Glomerular endothelial cell (primary cell): ENCODE results near the gene DDAH1. TPM values are rescaled to one million over a fixed set of nuclear protein-coding genes. Genes with fewer than 3 reads are reported as not detected.
A peak's percentile ranks its signal among the peaks of the same experiment; 100 is the strongest.
"Not testable (repeated sequence)": the region's sequence is repeated elsewhere in the genome, so short reads cannot be mapped to it uniquely, and the experiment has no call there.

Experiments used
- DNase-seq: peaks from one replicate; pipeline ENCODE4 v3.0.0-alpha.2; 2011; ENCODE audit warnings: low read depth, low spot score; ENCODE audit errors: extremely low read depth
- total RNA-seq: library from RNA; depleted of rRNA; stranded (reverse); fragments of >200 nt; gene quantifications from 2 replicates; pipeline ENCODE4 v1.2.3, GENCODE V29; 2015

Gene DDAH1
- total RNA-seq, 1 donor from 2014 or later: 56.1 TPM

DNA sequence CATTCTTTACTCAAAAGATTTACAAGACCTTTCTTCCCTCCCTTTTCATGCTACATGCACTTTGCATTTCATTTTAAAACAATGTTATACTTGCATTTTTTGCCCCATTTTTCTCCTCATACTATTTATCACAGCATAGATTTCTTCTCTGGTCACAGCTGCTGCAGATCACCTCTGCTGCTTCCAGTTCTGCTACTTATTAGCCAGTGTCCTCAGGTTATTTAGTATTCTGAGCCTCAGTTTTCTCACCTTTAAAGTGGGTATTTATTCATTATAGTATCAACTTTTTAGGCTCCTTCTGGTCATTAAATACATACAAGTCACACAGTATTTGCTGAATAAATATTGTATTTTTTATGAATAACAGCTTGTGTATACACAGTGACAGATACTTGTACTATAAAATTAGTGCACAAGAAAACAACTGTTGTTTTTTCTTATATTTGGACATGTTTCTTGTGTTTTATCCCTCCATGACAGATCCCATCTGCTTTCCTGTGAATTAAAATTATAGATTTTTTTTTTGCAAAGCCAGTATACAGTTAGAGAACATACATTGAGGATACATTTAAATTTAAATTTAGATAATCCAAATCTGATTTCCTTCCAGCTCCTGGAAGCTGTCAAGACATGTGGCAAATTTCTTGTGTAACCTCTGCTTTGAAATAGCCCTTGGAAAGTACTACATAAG is 103.2 kb downstream of the DDAH1 start:
- DNase-seq: no peak

DNA sequence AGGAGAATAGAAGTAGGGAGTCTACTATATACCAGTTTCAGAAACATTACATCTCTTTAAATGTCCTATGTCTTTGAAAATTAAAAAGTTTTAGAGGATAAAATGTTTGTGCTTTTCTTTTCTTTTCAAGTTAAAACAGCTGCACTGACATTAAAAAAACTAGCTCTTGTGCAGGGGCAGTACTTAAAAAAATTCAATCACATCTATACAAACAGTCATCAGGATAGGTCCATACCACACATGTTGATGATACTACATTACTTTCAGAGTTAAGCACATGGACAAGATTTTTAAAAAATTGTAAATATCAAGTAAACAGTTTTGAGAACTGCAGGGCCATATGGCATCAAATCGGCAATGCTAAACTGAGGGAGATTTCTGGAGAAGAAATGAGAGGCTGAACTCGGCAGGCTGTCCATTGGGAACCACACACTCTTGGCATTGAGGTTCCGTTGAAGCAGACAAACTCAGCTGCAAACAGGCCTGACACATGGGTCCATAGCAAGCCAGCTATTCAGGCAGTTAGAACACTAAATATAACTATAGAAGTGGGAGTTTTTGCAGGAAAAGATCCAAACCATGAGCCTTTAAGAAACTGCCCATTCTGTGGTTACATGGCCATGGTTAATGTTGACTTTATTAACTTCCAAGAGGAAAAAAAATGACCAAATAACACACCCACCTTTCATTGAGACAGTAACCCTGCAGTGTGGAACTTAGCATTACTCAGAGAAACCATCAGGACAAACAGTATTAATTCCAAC is 104.0 kb downstream of the DDAH1 start:
- no peak for DNase-seq

DNA sequence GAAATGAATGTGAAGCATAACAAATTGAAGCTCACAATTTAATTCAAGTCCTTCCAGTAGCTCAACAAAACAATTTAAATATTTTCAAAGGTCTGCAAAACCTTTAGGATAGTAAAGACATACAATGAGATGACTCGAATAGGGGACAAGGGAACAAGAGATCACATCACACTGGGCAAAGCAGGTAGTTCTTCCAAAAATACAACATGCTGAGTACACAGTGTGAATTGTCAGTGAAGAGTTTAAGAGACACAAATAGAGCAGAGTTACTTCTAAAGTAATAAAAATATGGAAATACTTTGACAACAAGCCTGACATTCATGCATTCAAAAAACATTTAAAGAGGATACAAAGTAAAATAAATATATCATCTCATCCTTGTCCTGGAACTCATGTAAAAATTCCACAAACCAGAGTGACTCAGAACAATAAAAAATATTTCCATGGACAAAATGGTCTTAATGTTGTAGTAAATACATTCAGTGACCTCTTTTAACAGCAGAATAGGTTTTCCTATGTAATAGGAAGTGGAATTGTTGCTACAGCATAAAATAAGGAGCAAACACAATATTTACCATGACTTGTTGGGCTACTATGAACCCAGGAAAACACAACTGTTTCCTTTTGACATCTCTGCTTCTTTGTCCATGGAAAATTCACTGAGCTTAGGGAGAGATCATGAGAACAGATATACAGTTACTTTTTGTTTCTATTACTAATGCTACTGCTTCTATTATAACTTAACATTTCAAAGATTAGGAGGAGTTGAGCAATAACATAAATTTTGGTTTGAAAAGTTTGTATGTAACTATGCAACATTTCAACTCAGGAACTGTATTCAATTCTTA is 104.9 kb downstream of the DDAH1 start:
- DNase-seq: no peak

DNA sequence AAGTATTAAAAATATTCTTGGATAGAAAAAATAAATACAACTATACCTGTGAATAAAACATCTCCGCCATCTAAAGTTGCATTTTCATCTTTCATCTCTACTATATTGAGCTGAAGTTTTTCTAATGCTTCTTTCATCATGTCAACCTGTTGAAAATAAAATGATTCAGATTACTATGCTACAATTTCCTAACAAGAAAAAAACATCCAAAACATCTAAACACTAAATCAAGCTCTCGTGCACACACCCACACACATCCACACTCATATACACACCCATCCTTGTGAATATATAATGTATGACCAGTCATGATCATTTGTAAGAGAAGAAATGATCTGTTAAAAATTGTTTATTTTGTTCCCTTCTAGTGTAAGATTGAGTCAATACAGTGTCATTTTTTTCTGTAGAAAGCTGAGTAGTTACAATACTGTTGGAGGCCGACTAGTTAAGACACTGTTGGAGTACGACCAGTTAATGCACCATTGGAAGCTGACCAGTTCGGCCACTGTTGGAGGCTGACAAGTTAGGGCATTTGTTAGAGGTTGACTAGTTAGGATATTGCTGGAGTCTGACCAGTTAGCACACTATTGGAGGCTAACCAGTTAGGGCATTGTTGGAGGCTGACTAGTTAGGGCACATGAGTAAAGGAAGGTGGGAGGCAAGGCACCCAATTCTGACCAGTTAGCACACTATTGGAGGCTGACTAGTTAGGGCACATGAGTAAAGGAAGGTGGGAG is 106.1 kb downstream of the DDAH1 start:
- no peak for DNase-seq

DNA sequence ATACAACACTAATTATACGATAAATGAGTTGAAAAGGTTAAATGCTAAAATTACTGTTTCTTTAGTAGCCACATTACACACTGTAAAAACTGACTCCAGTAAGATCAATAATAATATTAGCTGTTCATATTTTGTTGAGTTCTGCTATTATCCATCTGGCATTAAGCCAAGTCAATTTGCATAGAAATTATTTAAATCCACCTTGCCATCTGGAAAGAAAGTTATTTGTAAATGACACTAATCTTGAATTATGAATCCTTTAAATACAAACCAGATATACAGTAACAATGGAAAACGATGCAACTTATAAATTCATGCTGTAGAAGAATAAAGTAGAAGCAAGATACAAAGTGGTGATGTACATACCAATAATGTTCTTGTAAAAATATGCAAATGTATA is 107.1 kb downstream of the DDAH1 start:
- DNase-seq: no peak

DNA sequence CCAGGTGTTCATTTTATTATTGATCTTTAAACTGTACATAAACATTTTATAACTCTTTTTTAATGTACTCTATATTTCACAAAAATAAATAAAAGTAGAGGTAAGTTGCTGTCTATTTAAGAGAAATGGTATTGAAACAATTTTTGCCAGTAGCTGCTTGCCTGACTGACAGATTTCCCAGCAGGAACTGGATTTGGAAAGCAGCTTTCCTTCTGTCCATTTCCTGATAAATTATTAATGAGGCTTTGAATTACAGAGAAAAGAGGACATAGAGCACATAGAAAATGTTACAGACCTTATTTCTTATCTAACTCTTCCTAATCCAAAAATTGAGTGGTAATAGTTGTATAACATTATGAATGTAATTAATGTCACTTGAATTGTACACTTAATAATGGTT is 108.8 kb downstream of the DDAH1 start:
- no peak for DNase-seq

DNA sequence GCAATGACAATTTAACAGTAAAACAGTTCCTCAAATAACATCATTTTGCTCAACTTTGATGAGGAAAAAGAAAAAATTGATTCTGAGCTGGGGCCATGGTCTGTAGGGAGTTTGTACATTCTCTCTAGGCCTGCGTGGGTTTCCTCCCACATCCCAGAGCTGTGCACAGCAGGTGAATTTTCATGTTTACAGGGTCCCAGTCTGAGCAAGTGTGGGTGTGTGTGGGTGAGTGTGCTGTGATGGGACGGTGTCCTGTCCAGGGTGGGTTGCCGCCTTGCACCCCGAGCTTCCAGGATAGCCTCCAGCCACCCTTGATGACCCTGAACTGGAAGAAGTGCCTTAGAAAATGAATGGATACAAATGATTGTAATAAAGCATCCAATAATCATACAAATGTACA is 112.9 kb downstream of the DDAH1 start:
- no peak for DNase-seq

DNA sequence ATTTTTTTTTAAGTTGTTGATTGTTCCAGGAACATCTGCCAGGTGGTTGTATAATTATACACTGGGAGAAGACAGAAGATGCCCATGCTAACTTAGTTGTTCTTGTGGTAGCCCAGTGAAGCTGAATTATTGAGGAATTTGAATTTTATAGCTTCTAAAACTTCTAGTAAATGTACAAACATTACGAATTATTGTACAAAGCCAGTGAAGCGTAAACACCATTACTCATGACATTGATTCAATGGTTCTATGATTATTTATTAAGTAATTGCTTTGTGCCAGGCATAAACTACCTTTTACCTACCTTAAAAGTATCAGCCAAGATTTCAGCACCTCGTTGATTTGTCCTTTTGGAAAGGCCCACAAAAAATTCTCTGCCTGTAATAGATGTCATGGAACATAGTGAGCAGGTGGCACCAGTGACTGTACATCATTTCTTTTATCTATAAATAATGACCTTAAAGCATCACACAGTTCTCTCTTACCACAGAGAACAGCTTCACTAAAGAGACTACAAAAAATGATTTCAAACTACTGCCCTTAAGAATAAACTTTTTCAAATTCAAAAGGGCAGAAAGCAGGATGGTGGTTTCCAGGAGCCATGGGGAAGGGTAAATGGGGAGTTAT is 113.6 kb downstream of the DDAH1 start:
- no peak for DNase-seq

DNA sequence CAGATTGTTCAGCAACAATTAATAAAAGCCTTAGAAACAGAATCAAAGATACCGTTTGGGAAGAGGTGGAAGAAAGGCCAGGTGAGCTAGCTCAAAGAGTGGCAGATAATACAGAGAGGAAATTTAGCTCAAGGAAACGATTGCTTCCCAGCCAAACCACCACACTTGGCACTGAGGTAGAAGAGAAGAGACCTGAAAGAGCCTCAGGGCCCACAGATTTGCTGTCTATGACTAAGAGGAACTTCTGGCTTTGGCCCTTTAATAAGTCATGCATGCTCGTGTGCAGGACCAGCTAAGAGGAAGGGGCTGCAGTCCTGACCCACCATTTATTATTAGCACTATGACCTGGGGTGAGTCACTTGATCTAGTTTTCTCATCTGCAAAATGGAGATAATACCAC is 115.7 kb downstream of the DDAH1 start:
- DNase-seq: no peak

DNA sequence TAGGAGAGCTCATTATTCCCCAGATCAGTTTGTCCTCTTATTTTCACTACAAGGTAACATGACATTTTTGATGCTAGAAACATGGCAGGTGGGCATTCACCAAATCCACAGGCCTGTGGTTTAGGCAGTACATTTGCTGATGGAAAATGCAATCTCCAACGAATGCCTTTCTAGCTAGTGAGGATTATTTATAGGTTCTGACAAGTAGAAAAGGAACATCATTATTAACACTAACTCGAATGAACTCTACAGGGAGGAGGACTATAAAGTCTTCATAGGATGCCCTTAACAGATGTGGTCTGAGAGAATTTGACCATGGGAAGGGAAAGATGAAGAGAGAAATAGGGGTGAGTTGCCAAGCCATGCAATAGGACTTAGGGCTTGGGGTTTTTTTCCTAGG is 117.1 kb downstream of the DDAH1 start:
- DNase-seq: no peak

DNA sequence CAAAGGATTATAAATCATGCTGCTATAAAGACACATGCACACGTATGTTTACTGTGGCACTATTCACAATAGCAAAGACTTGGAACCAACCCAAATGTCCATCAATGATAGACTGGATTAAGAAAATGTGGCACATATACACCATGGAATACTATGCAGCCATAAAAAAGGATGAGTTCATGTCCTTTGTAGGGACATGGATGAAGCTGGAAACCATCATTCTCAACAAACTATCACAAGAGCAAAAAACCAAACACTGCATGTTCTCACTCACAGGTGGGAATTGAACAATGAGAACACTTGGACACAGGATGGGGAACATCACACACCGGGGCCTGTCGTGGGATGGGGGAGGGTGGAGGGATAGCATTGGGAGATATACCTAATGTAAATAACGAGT is 117.7 kb downstream of the DDAH1 start:
- DNase-seq: not testable (repeated sequence)

DNA sequence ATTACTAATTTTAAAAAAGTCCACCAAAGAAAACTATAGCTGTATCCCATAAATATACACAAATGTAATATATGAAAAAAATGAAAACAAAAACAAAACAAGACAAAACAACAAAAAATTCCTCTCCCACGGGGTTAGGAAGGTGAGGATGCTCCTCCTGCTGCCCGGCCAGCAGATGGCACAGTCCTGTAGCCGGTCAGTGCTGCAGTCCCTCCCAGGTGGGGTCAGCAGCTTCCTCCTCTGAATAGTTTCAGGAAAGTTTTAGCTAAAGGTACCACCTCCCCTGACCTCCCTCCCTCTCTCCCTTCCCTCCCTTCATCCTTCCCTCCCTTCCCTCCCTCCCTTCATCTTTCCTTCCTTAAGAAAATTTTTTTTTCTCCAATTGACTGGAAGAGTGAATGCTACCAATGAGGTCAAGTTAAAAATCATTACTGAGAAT is 120.7 kb downstream of the DDAH1 start:
- DNase-seq: no peak

DNA sequence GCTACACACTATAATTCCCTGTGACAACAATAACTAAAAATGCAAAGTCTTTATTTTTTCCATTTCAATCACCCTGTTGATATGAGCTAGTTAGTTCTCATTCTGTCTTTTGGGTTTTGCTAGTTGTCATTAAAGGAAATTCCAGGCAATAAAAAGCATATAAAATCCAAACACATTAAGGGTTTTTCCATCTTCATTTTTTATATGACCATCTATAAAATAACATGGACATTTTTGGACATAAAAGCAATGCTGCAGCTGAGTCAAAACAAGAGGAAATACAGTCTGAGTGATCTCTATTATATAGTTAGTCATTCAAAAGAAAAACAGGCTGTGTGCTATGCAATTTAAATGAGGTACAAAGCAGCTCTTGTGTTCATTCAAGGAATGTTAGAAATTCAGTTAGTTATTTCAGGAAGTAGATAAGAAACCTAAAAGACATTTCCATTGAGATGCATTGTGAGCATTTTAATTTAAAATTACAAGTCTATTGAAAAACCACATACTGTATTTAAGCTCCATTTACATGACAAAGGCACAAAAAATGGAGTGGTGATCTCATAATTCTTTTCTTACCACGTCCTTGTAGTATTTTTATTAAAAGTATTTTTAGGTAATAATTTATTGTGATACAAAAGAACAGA is 121.2 kb downstream of the DDAH1 start:
- DNase-seq: peak; percentile 89

DNA sequence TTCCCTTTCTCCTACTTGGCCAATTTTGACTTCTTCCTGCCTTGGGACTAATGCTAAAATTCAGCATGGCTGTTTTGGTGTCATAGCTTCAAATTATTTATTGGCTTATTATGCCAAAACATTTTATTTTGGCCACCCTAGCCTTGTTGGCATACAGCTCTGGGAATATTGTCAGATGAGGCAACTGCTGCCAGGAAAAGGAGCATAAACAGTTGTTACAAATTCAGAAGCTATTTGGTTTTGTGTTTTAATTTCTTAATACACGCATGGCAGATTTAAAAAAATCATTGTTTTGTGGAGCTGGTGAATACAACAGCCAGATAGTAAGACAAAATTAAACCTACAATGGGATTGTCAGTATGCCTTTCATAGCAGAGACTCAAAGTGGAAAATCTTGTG is 121.7 kb downstream of the DDAH1 start:
- DNase-seq: no peak

DNA sequence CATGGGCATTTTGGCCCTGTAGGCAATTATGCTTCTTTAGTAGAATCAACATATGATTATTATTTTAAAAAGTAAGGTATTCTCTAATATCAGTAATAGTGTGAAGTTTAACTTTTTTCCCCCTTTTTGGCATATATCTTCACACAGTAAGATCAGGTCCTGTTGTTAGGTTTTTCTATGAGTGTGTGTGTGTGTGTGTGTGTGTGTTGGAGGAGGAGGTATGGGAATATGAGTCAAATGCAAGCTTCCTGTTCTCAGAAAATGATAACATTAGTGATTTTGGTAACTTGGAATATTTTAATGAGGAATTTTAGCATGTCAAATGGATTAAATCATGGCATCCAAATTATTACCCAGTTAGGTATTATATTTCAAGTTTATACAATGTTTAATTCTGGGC is 122.8 kb downstream of the DDAH1 start:
- DNase-seq: no peak

DNA sequence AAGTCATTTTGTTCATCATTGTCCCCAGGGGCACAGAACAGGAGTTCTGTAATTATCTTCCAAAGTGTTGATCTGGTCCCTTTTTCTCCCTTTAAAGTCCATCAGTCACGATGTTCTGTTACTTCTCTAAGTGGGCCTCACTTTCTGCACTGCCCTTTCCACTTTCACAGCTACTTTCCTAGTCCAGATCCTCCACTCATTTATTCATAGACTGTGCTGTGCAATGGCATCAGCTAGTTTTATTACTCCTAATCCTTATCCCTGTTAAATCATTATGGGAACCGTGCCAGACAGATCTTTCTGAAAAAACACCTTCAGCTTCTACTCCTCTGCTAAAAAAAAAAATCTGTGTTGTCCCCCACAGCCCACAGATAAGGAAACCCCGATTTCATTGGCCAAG is 124.5 kb downstream of the DDAH1 start:
- no peak for DNase-seq

DNA sequence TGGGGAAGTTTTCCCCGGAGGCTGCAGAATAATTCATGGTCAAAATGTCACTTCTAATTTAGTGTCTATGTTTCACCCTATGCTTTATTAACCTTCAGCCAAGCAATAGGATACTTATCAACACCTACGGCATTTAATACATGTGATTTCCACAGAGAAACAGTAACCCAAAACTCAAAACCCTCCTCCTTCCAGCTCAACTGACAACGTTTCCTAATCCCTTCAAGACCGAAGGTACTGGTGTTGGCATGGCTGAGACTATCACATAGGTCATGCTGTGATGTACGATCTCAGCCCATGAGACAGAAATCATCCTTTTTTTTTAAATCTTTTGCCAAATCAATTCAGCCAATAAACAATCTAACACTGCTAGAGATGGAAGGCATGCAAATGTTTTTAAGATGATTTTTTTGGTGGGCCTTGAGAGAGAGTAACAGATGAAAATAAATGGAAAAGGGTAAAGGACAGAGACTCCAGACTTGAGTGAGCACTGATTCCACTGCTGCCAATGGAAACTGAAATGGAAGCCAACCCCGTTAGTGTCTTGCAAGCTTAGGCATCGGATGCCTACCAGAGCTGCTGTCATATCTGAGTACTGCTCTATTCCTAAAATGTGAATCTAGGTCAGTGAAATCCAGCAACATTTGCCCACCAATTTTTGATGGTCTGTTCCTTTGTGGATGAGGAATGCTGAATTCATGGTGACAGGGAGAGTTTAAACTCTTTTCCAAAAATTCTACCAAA is 125.1 kb downstream of the DDAH1 start:
- no peak for DNase-seq

DNA sequence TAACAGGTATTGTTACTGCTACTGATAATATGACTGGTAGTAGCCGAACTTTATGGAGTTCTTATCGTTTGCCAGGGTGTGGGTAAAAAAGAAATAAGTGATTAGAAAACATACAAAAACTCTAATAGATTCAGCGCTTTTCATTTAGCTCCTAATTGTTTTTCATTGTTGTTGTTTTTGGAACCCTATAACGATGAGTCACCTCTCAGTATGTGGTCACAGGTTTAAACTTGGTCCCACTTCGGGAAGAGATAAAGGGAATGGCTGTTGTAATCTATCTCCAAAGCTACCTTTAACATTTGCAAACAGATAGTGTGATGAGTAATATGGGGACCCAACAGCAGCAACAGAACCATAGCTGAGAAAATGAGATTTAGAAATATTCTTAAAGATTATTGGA is 125.9 kb downstream of the DDAH1 start:
- no peak for DNase-seq

DNA sequence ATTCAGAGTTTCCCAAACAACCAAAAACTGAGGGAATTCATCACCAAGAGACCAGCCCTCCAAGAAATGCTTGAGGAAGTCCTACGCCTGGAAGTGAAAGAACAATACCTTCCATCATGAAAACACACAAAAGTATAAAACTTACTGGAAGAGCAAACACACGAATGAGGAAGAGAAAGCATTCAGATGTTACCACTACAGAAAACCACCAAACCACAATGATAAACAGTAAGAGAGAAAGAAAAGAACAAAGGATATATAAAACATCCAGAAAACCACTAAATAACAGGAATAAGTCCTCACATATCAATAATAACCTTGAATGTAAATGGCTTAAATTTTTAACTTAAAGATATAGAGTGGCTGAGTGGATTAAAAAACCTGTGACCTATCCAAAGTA is 130.0 kb downstream of the DDAH1 start:
- no peak for DNase-seq
